ENCODE data around the gene DDRGK1. TPM values are rescaled to one million over a fixed set of nuclear protein-coding genes. Genes with fewer than 3 reads are reported as not detected.
"Not testable (repeated sequence)": the region's sequence is repeated elsewhere in the genome, so short reads cannot be mapped to it uniquely, and the experiment has no call there.

Gene DDRGK1
- polyA plus RNA-seq, 5 donors: 38.9 to 56.6 (median 50.9) TPM

GRCh38 chr20:3166913-3167342 is 37.6 kb downstream of the DDRGK1 start:
- no peak for DNase-seq

- DNase-seq: no peak
Observed at GRCh38 chr20:3166338-3166912, 38.1 kb downstream of the DDRGK1 start.

DNA sequence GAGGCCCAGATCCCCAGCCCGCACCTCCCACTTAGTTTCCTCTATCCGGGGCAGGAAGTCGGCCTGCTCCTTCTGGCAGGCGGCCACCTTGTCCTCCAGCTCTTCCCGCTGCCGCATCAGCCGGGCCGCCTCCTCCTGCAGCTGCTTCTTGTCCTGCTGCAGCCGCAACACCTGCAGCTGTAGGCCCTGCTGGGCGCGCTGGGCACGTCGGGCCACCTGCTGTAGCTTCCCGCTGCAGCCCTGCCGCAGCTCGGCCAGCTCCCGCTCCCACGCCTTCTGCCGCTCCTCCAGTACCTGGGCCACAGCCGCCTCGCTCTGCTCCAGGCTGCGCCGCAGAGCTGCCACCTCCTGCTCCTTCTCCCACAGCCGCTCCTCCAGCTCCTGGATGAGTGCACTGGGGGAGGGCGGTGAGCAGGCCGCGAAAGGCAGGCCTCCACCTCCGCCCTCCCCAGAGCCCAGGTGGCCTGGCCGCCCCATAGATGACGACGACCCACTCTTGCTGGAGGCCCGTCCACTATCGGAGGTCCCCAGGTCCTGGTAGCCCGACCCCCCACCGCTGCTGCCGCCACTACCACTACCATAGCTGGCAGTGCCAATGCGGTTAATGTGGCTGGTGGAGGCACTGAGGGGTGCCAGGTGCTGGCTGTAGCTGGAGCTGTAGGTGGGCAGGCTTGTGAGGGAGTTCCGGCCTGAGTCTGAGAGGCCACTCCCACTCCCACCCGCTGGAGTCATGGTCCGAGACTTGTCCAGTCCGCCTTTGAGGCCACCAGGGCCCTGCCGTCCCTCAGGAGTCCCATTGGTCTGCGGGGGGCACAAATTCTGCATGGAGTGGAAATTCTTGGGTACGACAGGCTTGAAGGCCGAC is 38.8 kb downstream of the DDRGK1 start:
- peak; percentile 46 to 55 for DNase-seq

GRCh38 chr20:3164763-3165410 is 39.6 kb downstream of the DDRGK1 start:
- no peak for DNase-seq

DNA sequence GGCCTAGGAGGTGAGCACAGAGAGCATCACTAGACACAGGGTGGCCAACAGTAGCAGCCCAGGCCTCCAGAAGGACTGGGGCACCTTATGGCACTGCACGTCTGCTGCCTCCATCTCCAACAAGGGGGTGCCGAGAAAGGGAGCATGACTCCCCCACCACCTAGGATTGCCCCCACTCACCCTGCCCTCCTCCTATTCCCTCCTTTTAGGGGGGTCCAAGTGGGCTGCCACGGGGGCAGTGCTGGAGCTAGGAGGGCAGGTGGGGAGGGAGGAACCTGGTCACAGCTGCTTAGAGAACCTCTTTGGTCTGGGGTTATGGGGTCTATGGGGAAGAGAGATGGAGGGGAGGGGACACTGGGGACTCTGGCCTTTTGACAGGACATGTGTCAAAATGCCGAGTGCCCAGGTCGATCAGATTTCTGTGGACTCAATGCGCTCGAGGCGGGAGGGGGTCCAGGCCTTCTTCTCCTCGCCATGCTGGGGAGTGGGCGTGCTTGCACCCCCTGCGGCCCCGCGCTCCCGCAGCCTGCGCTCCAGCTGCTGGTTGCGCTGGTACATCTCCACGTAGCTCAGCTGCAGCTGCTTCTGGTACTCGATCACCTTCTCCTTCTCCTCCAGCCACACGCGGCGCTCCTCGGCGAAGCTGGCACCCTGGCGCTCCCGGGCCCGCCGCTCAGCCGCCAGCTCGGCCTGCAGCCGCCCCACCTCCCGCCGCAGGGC is 40.3 kb downstream of the DDRGK1 start:
- no peak for DNase-seq

DNA sequence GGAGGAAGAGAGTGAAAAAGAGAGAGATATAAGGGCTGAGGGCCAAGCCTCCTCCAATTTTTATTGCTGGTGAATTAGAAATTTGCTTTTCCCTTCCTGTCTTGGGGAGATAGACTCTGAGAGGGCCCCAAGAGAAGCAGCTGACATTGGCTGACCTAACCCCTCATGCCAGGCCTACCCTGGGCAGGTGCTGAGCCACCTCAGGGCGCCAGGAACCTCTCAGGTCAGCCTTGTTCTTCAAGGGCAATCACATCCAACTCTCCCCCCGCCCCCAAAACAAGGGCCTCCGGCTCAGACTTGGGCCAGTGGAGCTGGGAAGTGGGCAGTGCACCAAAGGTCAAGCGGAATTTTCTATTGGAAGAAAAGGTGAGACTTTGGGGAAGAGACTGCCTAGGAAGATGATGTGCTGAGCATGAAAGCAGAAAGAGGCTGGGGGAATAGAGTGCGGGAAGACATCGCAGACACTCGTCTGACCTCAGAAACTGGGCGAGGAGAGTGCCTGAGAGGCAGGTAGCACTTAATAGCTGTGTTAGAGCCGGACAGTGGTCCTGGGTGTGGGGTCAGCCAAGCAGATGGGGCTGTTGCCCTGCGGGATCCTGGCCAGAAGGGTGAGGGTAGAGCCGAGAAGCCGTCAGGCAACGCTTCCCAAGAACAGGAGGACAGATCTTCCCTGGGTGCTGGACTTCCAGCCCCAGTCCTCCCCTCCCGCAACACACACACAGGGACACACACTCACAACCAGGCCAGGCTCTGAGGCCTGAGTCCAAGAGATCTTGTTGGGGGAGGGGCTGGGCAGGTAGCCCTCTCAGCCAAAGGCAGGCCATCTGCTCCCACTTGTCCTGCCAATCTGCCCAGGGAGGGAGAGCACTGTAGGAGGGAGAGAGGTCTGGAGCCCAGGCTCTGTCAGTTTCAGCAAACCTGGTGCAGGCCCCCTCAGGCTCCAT is 41.1 kb downstream of the DDRGK1 start:
- DNase-seq: no peak

DNA sequence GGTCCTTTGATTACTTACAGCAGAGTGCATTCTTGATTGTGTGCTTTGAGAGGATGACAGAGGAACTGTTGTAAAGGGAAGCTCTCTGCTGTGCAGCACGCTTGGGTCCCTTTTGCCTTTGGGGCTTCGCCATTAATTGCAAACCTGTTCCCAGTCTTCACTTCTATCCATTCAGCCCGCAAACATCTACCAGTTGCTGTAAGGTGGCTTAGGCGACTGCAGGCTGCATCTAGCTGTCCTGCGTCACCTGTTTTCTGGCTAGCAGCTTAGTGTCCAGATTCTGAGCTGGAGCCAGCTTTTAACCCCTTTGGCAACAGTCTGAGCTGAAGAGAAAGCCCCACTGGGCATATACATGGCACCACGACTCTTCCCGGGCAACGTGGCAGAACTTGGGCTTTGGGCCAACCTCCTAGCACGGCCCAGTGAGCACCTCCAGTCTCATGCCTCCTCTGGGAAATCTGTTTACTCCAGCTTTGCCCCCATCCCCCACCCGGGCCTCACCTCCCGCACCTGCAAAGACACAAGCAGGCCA is 42.3 kb downstream of the DDRGK1 start:
- no peak for DNase-seq

- no peak for DNase-seq
Observed at GRCh38 chr20:3161316-3162079, 43.0 kb downstream of the DDRGK1 start.

DNA sequence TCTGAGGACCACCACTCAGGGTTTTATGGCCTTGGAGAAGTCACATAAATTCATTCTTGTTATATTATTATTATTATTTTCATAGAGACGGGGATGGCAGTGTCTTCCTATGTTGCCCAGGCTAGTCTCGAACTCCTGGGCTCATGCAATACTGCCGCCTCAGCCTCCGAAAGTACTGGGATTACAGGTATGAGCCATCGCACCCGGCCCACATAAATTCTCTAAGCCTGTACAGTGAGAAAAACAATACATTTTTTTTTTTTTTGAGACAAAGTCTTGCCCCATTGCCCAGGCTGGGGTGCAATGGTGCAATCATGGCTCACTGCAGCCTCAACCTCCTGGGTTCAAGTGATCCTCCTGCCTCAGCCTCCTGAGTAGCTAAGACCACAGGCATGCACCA is 44.1 kb downstream of the DDRGK1 start:
- DNase-seq: no peak

DNA sequence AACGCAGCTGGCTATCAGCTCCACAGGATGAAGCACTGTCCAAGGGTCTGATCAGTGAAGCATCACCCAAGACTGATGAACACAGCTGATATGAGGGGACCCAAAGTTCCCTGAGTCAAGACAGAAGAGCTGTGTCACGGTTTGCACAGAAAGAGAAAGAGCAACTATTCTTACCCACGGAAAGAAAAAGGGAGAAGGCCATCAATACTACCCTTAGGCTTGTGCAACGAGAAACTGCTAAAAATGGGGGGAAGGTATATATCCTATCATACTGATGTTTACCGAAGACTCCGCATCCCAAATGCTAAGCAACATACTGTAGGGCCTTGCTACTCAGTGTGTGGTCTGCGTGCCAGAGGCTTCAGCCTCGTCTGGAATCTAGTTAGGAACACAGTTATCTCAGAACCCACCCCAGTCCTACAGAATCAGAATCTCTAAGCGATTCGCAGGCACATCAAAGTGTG is 45.5 kb downstream of the DDRGK1 start:
- no peak for DNase-seq

DNA sequence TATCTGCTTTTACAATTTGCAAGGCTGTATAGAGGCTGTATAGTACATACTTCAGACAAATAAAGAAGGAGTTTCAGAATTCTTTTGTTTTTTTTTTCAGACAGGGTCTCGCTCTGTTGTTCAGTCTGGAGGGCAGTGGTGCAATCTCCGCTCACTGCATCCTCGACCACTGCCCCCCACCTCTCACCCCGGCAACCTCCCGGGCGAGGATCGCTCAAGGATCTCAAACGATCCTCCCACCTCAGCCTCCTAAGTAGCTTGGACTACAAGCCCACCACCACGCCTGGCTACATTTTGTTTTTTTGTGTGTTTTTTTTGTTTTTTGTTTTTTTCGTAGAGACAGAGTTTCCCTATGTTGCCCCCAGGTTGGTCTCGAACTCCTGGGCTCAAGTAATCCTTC is 46.7 kb downstream of the DDRGK1 start:
- no peak for DNase-seq

- DNase-seq: no peak
Observed at GRCh38 chr20:3156811-3157619, 47.5 kb downstream of the DDRGK1 start.

DNA sequence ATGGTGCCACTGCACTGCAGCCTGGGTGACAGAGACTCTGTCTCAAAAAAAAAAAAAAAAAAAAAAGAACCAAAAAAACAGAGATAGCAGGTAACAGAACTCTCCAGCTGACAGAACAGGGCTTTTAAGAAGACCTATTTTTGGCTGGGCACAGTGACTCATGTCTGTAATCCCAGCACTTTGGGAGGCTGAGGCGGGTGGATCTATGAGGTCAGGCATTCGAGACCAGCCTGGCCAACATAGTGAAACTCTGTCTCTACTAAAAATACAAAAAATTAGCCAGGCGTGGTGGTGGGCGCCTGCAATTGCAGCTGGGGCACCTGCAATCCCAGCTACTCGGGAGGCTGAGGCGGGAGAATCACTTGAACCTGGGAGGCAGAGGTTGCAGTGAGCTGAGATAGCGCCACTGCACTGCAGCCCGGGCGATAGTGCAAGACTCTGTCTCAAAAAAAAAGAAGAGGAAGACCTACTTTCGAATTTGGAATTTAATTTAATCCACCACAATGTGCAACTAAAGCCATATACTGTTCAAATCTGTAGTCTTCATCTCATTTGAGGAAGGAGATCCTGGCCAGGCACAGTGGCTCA is 52.3 kb downstream of the DDRGK1 start:
- not testable (repeated sequence) for DNase-seq

GRCh38 chr20:3150908-3151307 is 53.6 kb downstream of the DDRGK1 start:
- no peak for DNase-seq

- DNase-seq: no peak
Observed at GRCh38 chr20:3146732-3147341, 57.6 kb downstream of the DDRGK1 start.

DNA sequence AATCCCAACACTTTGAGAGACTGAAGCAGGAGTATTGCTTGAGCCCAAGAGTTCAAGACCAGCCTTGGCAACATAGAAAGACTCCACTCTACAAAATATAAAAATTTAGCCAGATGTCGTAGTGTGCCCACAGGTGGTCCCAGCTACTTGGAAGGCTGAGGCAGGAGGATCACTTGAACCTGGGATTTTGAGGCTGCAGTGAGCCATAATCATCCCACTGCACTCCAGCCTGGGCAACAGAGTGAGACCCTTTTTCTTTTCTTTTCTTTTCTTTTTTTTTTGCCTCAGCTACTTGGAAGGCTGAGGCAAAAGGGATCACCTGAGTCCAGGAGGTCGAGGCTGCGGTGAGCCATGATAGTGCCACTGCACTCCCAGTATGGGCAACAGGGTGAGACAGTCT is 62.7 kb downstream of the DDRGK1 start:
- DNase-seq: no peak
